Ishikawa (cell line): Measurements from ENCODE around the gene SCARF2.

Source experiments
- CREB1 ChIP-seq: IDR thresholded peaks from 2 replicates; pipeline ENCODE4 v1.6.1; 2012; ENCODE audit warnings: low read depth
- EP300 ChIP-seq: IDR thresholded peaks from 2 replicates; pipeline ENCODE4 v1.6.1; 2012; ENCODE audit warnings: borderline replicate concordance
- RAD21 ChIP-seq: IDR thresholded peaks from 2 replicates; pipeline ENCODE4 v1.6.1; 2012; ENCODE audit warnings: low read depth
- TCF12 ChIP-seq: IDR thresholded peaks from 2 replicates; pipeline ENCODE4 v1.6.1; 2012; ENCODE audit warnings: low read depth
- TEAD4 ChIP-seq: IDR thresholded peaks from 2 replicates; pipeline ENCODE4 v1.6.1; 2012
- YY1 ChIP-seq: IDR thresholded peaks from 2 replicates; pipeline ENCODE4 v1.6.1; 2012; ENCODE audit warnings: low read depth
- TF ChIP-seq, protein P1 (sequence below): IDR thresholded peaks from 2 replicates; pipeline ENCODE4 v1.6.1; 2012
- TF ChIP-seq, protein P2 (sequence below): IDR thresholded peaks from 2 replicates; pipeline ENCODE4 v1.6.1; 2012; ENCODE audit warnings: low read depth, mild to moderate bottlenecking

DNA sequence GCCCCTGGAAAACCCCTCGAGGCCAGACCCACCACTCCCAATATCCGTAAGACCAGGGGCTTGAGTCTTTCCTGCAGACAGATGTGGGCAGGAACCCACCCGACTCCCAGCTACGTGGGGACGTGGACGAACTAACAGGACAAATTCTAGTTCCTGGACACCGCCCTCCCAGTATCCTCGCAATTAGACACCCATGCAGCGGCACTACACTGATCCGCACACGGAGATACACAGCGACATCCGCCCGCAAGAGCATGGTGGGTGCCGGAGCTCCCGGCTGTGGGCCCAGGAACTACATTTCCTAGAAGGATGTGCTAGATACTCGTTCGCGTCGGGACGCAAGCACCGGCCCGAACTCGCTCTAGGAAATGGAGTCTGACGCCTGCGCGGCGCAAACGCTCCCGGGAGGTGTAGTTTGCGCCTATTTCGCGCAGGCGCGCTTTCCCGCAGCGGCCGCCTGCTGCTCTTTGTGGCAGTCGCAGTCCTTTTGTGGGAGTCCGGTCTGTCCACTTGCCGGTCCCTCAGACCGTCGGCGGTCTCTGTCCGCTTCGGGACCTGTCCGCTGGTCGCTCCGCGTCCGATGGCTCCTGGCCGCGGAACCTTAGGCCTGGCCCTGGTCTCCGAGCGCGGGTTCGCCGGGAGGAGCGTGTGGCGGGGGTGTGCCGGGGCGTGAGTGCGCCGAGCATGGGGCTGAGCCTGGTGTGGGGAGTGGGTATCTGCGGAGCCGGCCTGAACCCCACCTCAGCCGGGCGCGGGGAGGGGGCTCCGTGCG, 43.7 kb downstream of the SCARF2 start, which contains the start of gene ZNF74:
- TF ChIP-seq RAD21 (no peak), TEAD4 (peak; percentile 29), YY1 (peak; percentile 79), EP300 (peak; percentile 38; the same call in 1 of the 2 replicates), CREB1 (peak; percentile 58; the same call in 1 of the 2 replicates), TCF12 (no peak)
- TF ChIP-seq, protein P1, sequence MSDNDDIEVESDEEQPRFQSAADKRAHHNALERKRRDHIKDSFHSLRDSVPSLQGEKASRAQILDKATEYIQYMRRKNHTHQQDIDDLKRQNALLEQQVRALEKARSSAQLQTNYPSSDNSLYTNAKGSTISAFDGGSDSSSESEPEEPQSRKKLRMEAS = peak; percentile 78
- TF ChIP-seq, protein P2, sequence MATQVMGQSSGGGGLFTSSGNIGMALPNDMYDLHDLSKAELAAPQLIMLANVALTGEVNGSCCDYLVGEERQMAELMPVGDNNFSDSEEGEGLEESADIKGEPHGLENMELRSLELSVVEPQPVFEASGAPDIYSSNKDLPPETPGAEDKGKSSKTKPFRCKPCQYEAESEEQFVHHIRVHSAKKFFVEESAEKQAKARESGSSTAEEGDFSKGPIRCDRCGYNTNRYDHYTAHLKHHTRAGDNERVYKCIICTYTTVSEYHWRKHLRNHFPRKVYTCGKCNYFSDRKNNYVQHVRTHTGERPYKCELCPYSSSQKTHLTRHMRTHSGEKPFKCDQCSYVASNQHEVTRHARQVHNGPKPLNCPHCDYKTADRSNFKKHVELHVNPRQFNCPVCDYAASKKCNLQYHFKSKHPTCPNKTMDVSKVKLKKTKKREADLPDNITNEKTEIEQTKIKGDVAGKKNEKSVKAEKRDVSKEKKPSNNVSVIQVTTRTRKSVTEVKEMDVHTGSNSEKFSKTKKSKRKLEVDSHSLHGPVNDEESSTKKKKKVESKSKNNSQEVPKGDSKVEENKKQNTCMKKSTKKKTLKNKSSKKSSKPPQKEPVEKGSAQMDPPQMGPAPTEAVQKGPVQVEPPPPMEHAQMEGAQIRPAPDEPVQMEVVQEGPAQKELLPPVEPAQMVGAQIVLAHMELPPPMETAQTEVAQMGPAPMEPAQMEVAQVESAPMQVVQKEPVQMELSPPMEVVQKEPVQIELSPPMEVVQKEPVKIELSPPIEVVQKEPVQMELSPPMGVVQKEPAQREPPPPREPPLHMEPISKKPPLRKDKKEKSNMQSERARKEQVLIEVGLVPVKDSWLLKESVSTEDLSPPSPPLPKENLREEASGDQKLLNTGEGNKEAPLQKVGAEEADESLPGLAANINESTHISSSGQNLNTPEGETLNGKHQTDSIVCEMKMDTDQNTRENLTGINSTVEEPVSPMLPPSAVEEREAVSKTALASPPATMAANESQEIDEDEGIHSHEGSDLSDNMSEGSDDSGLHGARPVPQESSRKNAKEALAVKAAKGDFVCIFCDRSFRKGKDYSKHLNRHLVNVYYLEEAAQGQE = no peak
